Measurements from ENCODE around the gene TCF12. TPM values are rescaled to one million over a fixed set of nuclear protein-coding genes. Genes with fewer than 3 reads are reported as not detected.

The TCF12 gene
- total RNA-seq, 4 donors from 2014 or later: 50.5 to 117 (median 89.8) TPM

- WGBS, 2 donors: 63 to 81% methylated on average over 1 of the region's 1 CpG
- no peak overlapping the region for H3K4me3 ChIP-seq (ENCODE audit: low read depth, poor library complexity, severe bottlenecking)
- intact Hi-C loops (cut with DNase I; ENCODE audit: low total_unique reads): loop anchor here (1.0 kb wide), 1 partner anchor 49 kb away; no protein-coding TSS in a partner anchor
- TF ChIP-seq POLR2A (IDR thresholded peaks at IDR 0.05): no peak
- TF ChIP-seq, protein P1, sequence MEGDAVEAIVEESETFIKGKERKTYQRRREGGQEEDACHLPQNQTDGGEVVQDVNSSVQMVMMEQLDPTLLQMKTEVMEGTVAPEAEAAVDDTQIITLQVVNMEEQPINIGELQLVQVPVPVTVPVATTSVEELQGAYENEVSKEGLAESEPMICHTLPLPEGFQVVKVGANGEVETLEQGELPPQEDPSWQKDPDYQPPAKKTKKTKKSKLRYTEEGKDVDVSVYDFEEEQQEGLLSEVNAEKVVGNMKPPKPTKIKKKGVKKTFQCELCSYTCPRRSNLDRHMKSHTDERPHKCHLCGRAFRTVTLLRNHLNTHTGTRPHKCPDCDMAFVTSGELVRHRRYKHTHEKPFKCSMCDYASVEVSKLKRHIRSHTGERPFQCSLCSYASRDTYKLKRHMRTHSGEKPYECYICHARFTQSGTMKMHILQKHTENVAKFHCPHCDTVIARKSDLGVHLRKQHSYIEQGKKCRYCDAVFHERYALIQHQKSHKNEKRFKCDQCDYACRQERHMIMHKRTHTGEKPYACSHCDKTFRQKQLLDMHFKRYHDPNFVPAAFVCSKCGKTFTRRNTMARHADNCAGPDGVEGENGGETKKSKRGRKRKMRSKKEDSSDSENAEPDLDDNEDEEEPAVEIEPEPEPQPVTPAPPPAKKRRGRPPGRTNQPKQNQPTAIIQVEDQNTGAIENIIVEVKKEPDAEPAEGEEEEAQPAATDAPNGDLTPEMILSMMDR (IDR thresholded peaks at IDR 0.05): no peak
- DNase-seq (ENCODE audit: low spot score in 2 of 2): no peak
Observed at GRCh38 chr15:57143511-57144078, 225.2 kb downstream of the TCF12 start.

DNA sequence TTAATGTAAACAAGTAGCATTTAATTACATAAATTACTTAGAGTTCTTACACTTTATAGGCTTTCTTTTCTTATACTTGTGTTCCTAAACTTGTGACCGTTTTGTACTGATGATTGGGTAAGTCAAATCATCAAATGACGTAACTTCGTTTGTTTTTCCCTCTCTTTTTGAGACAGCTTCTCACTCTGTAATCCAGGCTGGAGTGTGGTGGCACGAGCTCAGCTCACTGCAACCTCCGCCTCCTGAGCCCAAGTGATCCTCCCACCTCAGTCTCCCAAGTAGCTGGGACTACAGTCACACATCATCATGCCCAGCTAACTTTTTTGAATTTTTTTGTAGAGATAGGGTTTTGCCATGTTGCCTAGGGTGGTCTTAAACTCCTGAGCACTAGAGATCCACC, 226.0 kb downstream of the TCF12 start:
- intact Hi-C loops (cut with DNase I; ENCODE audit: low total_unique reads): no loop called here
- no peak for DNase-seq (ENCODE audit: low spot score in 2 of 2)
- no peak overlapping the region for H3K4me3 ChIP-seq (ENCODE audit: low read depth, poor library complexity, severe bottlenecking)
- TF ChIP-seq, protein P1 (IDR thresholded peaks at IDR 0.05): no peak
- TF ChIP-seq POLR2A (IDR thresholded peaks at IDR 0.05): no peak
- WGBS, 2 donors: 75 to 76% methylated on average over 5 of the region's 5 CpGs

- no peak for DNase-seq (ENCODE audit: low spot score in 2 of 2)
- intact Hi-C loops (cut with DNase I; ENCODE audit: low total_unique reads): loop anchor here (5.0 kb wide), 1 partner anchor 161 kb away; no protein-coding TSS in a partner anchor
- 4 to 9% methylated on average over 4 of the region's 4 CpGs for WGBS, 2 donors
- H3K4me3 ChIP-seq (ENCODE audit: low read depth, poor library complexity, severe bottlenecking): no peak overlapping the region
- no peak for TF ChIP-seq POLR2A (IDR thresholded peaks at IDR 0.05)
- TF ChIP-seq, protein P1 (IDR thresholded peaks at IDR 0.05): no peak
Observed at GRCh38 chr15:57146506-57147201, 228.2 kb downstream of the TCF12 start.

DNA sequence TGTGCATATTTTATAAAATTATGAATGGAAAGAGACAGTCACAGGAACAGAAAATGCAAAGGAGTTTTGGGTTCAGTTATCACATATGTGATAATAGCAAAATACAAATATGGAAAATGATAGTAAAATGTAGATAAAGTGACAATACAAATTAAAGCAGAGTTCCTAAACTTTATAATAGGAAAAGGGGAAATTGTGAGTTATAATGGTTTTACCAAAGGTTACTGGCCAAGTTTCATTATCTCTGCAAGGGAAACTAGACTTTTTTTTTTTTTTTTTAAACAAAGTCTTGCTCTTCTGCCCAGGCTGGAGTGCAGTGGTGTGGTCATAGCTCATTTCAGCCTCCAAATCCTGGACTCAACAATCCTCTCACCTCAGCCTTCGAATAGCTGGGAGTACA, 229.2 kb downstream of the TCF12 start:
- WGBS, 2 donors: 90 to 100% methylated on average over 1 of the region's 1 CpG
- intact Hi-C loops (cut with DNase I; ENCODE audit: low total_unique reads): loop anchor here (5.0 kb wide), 1 partner anchor 160 kb away; no protein-coding TSS in a partner anchor
- H3K4me3 ChIP-seq (ENCODE audit: low read depth, poor library complexity, severe bottlenecking): no peak overlapping the region
- DNase-seq (ENCODE audit: low spot score in 2 of 2): no peak
- no peak for TF ChIP-seq POLR2A (IDR thresholded peaks at IDR 0.05)
- TF ChIP-seq, protein P1 (IDR thresholded peaks at IDR 0.05): no peak

- TF ChIP-seq POLR2A (IDR thresholded peaks at IDR 0.05): no peak
- TF ChIP-seq, protein P1 (IDR thresholded peaks at IDR 0.05): no peak
- intact Hi-C loops (cut with DNase I; ENCODE audit: low total_unique reads): loop anchor here (5.0 kb wide), 1 partner anchor 159 kb away; no protein-coding TSS in a partner anchor
- H3K4me3 ChIP-seq (ENCODE audit: low read depth, poor library complexity, severe bottlenecking): no peak overlapping the region
- no peak for DNase-seq (ENCODE audit: low spot score in 2 of 2)
Observed at GRCh38 chr15:57148262-57148661, 229.8 kb downstream of the TCF12 start.
